ENCODE results near the gene COX6B1. TPM values are rescaled to one million over a fixed set of nuclear protein-coding genes. Genes with fewer than 3 reads are reported as not detected.

COX6B1 gene
- total RNA-seq, 1 donor from 2014 or later = 448 TPM

- H3K27ac Mint-ChIP-seq (ENCODE audit: unreplicated experiment) = no peak overlapping the region
- peaks cover 7% of the 10 kb centered on the region for H3K36me3 Mint-ChIP-seq (ENCODE audit: unreplicated experiment)
- H3K4me3 Mint-ChIP-seq (ENCODE audit: unreplicated experiment) = no peak overlapping the region
These were observed 39.9 kb upstream of the COX6B1 start for GRCh38 chr19:35608251-35608650.

GRCh38 chr19:35609851-35610353, 38.2 kb upstream of the COX6B1 start:
- H3K27ac Mint-ChIP-seq (ENCODE audit: unreplicated experiment) = no peak overlapping the region
- no peak for TF ChIP-seq CTCF (IDR thresholded peaks at IDR 0.05; ENCODE audit: partially characterized antibody, unreplicated experiment)
- H3K4me1 Mint-ChIP-seq (ENCODE audit: low read depth, unreplicated experiment) = no peaks in the 10 kb centered on the region
- H3K9me3 Mint-ChIP-seq (ENCODE audit: unreplicated experiment) = peaks cover 6% of the 10 kb centered on the region
- no peak for DNase-seq
- peaks cover 7% of the 10 kb centered on the region for H3K36me3 Mint-ChIP-seq (ENCODE audit: unreplicated experiment)
- H3K4me3 Mint-ChIP-seq (ENCODE audit: unreplicated experiment) = no peak overlapping the region
- H3K27me3 Mint-ChIP-seq (ENCODE audit: unreplicated experiment) = peaks cover 8% of the 10 kb centered on the region

More at GRCh38 chr19:35608251-35608650, 39.9 kb upstream of the COX6B1 start:
- Mint-ChIP-seq H3K4me1 (ENCODE audit: low read depth, unreplicated experiment) (no peaks in the 10 kb centered on the region), H3K9me3 (ENCODE audit: unreplicated experiment) (peaks cover 6% of the 10 kb centered on the region), H3K27me3 (ENCODE audit: unreplicated experiment) (peaks cover 6% of the 10 kb centered on the region)
- no peak for DNase-seq
- TF ChIP-seq CTCF (IDR thresholded peaks at IDR 0.05; ENCODE audit: partially characterized antibody, unreplicated experiment) = no peak

GRCh38 chr19:35612224-35612558, 35.9 kb upstream of the COX6B1 start:
- Mint-ChIP-seq H3K4me1 (ENCODE audit: low read depth, unreplicated experiment) (no peaks in the 10 kb centered on the region), H3K27ac (ENCODE audit: unreplicated experiment) (no peak overlapping the region), H3K9me3 (ENCODE audit: unreplicated experiment) (peaks cover 6% of the 10 kb centered on the region), H3K4me3 (ENCODE audit: unreplicated experiment) (peak overlapping the region; percentile 85), H3K27me3 (ENCODE audit: unreplicated experiment) (peaks cover 8% of the 10 kb centered on the region), H3K36me3 (ENCODE audit: unreplicated experiment) (peaks cover 7% of the 10 kb centered on the region)
- DNase-seq = no peak
- TF ChIP-seq CTCF (IDR thresholded peaks at IDR 0.05; ENCODE audit: partially characterized antibody, unreplicated experiment) = no peak

GRCh38 chr19:35612559-35613321, 35.4 kb upstream of the COX6B1 start, which contains the start of gene HAUS5:
Gene HAUS5 (plus strand): TSS chr19:35612735. CDS start chr19:35612795, 60 bp downstream.
- no peak within 1 kb of the TSS for H3K27ac Mint-ChIP-seq (ENCODE audit: unreplicated experiment)
- DNase-seq = peak; percentile 96
- no peak for TF ChIP-seq CTCF (IDR thresholded peaks at IDR 0.05; ENCODE audit: partially characterized antibody, unreplicated experiment)
- H3K36me3 Mint-ChIP-seq (ENCODE audit: unreplicated experiment) = peaks cover 7% of the 10 kb centered on the region
- peaks cover 6% of the 10 kb centered on the region for H3K9me3 Mint-ChIP-seq (ENCODE audit: unreplicated experiment)
- peak within 1 kb of the TSS; percentile 85 for H3K4me3 Mint-ChIP-seq (ENCODE audit: unreplicated experiment)
- H3K4me1 Mint-ChIP-seq (ENCODE audit: low read depth, unreplicated experiment) = no peaks in the 10 kb centered on the region
- peaks cover 8% of the 10 kb centered on the region for H3K27me3 Mint-ChIP-seq (ENCODE audit: unreplicated experiment)

- Mint-ChIP-seq H3K36me3 (ENCODE audit: unreplicated experiment) (peaks cover 2% of the 10 kb centered on the region), H3K27ac (ENCODE audit: unreplicated experiment) (no peak overlapping the region)
- no peak for TF ChIP-seq CTCF (IDR thresholded peaks at IDR 0.05; ENCODE audit: partially characterized antibody, unreplicated experiment)
These were observed 34.5 kb upstream of the COX6B1 start for GRCh38 chr19:35613574-35613973.

More at GRCh38 chr19:35613574-35613973, 34.5 kb upstream of the COX6B1 start:
- Mint-ChIP-seq H3K9me3 (ENCODE audit: unreplicated experiment) (peaks cover 4% of the 10 kb centered on the region), H3K4me1 (ENCODE audit: low read depth, unreplicated experiment) (no peaks in the 10 kb centered on the region), H3K27me3 (ENCODE audit: unreplicated experiment) (peaks cover 8% of the 10 kb centered on the region), H3K4me3 (ENCODE audit: unreplicated experiment) (peak overlapping the region; percentile 85)
- no peak for DNase-seq
